AG04449 (cell line): ENCODE data around the gene SLC12A4.

Source experiments
- CTCF ChIA-PET: fragments of 350-600 bp; formaldehyde crosslinking; extraction: SDS; loops from one replicate; lab custom pipeline; 2021; ENCODE audit warnings: antibody characterized with exemption; lab: Yijun Ruan, JAX
- POLR2A ChIA-PET: fragments of 400-600, 350-600 bp; formaldehyde crosslinking; extraction: SDS; loops from one replicate; lab custom pipeline; 2020; ENCODE audit warnings: antibody characterized with exemption, inconsistent platforms; lab: Yijun Ruan, JAX
- DNase-seq: peaks from one replicate; pipeline ENCODE4 v3.0.0-alpha.2; 2010; ENCODE audit warnings: low read depth, low spot score
- H3K4me3 ChIP-seq: 2 replicates; pipeline ENCODE4 v1.5.1; 2011; ENCODE audit warnings: low read depth, mild to moderate bottlenecking, control low read depth, low read length
- CTCF ChIP-seq: IDR thresholded peaks from one replicate; pipeline ENCODE4 v1.5.1; 2011; ENCODE audit warnings: mild to moderate bottlenecking, moderate library complexity, low read length, control low read depth, inconsistent platforms; ENCODE audit not compliant: insufficient read depth; ENCODE audit errors: missing control alignments

SLC12A4 gene

DNA sequence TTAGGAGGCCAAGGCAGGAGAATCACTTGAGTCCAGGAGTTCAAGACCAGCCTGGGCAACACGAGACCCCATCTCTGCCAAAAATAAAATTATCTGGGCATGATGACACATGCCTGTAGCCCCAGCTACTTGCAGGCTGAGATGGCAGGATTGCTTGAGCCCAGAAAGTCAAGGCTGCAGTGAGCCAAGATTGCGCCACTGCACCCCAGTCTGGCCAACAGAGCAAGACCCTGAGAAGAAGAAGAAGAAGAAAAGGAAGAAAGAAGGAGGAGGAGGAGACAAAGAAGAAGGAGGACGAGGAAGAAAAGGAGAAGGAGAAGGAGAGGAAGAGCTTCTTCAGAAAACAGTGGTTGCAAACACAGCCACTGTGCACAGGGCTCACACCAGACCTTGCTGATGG, 20.2 kb upstream of the SLC12A4 start:
- no peak for DNase-seq
- ChIA-PET CTCF (interaction anchor here (0.8 to 2.9 kb wide), 5 partner anchors 10 to 54 kb away, joined by 3 to 15 read pairs (median 3); partner anchors contain the start of gene DPEP2), POLR2A (no interaction called here)
- no peak overlapping the region for H3K4me3 ChIP-seq
- no peak for TF ChIP-seq CTCF

DNA sequence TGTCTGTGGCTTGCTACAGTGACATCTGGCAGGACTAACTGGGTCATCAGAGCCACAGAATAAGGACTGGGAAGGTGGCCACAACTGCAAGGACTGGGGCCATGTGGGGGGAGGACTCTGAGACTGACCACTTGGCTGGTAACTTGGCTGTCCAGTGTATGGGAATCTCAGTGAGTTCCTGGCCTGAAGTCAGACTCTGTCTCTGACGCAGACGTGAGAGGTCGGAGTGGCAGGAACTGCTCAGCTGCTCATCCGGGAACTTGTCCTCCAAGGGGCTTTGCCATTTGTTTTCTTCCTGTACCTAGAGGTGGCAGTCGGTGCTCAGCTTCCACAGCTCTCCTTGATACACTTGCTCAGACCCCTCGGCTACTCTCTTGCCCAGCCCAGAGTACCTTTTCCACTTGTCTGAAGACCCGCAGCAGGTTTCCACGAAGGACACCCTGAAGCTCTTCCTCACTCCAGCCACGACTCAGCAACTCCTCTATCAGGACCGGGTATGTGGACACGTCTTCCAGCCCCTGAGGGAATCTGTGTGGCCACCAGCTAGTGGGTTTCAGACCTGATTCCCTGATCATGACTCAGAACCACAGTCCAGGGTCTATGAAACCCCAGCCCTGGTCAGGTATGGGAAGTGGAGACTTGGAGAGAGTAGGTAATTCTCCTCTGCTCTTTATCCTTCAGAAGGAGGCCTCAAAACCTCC, 19.2 kb upstream of the SLC12A4 start:
- TF ChIP-seq CTCF: no peak
- no peak for DNase-seq
- CTCF ChIA-PET: interaction anchor here (0.7 to 7.4 kb wide), 5 partner anchors 6 to 68 kb away, joined by 3 to 51 read pairs (median 4); partner anchors contain the start of gene DPEP2
- POLR2A ChIA-PET: no interaction called here
- no peak overlapping the region for H3K4me3 ChIP-seq

DNA sequence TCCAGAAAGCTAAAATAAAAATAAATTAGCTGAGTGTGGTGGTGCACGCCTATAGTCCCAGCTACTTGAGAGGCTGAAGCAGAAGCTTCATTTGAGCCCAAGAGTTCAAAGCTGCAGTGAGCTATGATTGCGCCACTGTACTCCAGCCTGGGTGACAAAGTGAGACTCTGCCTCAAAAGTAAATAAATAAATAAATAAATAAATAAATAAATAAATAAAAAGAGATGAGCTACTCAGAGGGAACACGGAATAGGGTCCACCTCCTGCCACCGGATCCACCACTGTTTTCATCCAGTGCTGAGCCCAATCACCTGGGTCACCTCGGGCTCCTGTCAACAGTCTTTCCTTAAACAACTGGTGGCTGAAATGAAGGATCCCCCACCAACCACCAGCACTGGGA, 18.5 kb upstream of the SLC12A4 start:
- no peak for DNase-seq
- ChIA-PET POLR2A (no interaction called here), CTCF (interaction anchor here (0.7 to 7.4 kb wide), 4 partner anchors 7 to 241 kb away, joined by 3 to 51 read pairs (median 3); no protein-coding TSS in a partner anchor)
- TF ChIP-seq CTCF: no peak
- no peak overlapping the region for H3K4me3 ChIP-seq

- POLR2A ChIA-PET: no interaction called here
- DNase-seq: no peak
Measured at GRCh38 chr16:67982011-67982696, 13.7 kb upstream of the SLC12A4 start.

GRCh38 chr16:67979955-67980678, 11.7 kb upstream of the SLC12A4 start, which contains the start of gene DPEP3:
TSS of gene DPEP3 (minus strand) at chr16:67980499. CDS start at chr16:67980380, 119 bp downstream.
- ChIA-PET POLR2A (no interaction called here), CTCF (interaction anchor here (1.0 to 7.4 kb wide), 2 partner anchors 13 to 28 kb away, joined by 3 to 51 read pairs; no protein-coding TSS in a partner anchor)
- H3K4me3 ChIP-seq: no peak within 1 kb of the TSS
- peak; percentile 19 for TF ChIP-seq CTCF
- no peak for DNase-seq

More at GRCh38 chr16:67982011-67982696, 13.7 kb upstream of the SLC12A4 start:
- CTCF ChIA-PET: interaction anchor here (7.4 kb wide), 1 partner anchor 11 kb away, joined by 51 read pairs; no protein-coding TSS in a partner anchor
- no peak for TF ChIP-seq CTCF
- no peak overlapping the region for H3K4me3 ChIP-seq
